Measurements from ENCODE around the gene TJAP1. TPM values are rescaled to one million over a fixed set of nuclear protein-coding genes. Genes with fewer than 3 reads are reported as not detected.

TJAP1 gene
- total and polyA plus RNA-seq, 4 donors = 21.7 to 29.5 (median 23.4) TPM

DNA sequence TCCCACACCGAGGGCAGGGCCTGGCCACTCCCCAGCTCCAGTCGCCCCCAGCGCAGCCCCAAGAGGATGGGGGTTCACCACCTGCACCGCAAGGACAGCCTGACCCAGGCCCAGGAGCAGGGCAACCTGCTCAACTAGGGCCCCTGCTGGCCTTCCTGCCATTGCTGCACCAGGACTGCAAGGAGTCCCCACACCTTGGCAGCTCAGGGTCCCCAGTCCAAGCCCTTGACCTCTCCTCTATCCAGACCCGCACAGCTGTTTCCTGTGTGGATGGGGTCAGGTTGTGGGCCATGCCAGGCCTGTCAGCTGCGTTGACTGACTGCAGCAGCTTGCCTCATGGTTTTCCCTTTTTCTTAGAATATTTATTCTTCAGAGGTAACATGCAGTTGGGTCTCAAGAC lies 28.3 kb downstream of the TJAP1 start:
- DNase-seq (no peak), ATAC-seq (ENCODE audit: insufficient read depth, low FRiP score) (no peak)
- no peak overlapping the region for H3K27ac ChIP-seq (ENCODE audit: low read depth in 1 of 2, low read length in 1 of 2)
- H3K9ac ChIP-seq (ENCODE audit: insufficient read depth in 1 of 2, low read length in 2 of 2) = no peak overlapping the region
- H3K36me3 ChIP-seq (ENCODE audit: control insufficient read depth in 4 of 4, insufficient read depth in 4 of 4, low read length in 4 of 4) = peaks cover 3 to 43% (median 11%) of the 10 kb centered on the region in 4 donors
- H3K27me3 ChIP-seq (ENCODE audit: control insufficient read depth in 3 of 3, insufficient read depth in 3 of 3, low read length in 2 of 3) = peaks cover 0 to 14% (median 5%) of the 10 kb centered on the region in 3 donors
- H3K4me1 ChIP-seq (ENCODE audit: control insufficient read depth in 5 of 5, insufficient read depth in 5 of 5, low read length in 5 of 5) = peaks cover 0 to 17% (median 5%) of the 10 kb centered on the region in 5 donors
- no peaks in the 10 kb centered on the region for H3K9me3 ChIP-seq (ENCODE audit: control insufficient read depth in 4 of 4, insufficient read depth in 3 of 4, low read length in 3 of 4)
- WGBS, 2 donors = 75 to 78% methylated on average over 6 of the region's 6 CpGs
- TF ChIP-seq, protein P1, sequence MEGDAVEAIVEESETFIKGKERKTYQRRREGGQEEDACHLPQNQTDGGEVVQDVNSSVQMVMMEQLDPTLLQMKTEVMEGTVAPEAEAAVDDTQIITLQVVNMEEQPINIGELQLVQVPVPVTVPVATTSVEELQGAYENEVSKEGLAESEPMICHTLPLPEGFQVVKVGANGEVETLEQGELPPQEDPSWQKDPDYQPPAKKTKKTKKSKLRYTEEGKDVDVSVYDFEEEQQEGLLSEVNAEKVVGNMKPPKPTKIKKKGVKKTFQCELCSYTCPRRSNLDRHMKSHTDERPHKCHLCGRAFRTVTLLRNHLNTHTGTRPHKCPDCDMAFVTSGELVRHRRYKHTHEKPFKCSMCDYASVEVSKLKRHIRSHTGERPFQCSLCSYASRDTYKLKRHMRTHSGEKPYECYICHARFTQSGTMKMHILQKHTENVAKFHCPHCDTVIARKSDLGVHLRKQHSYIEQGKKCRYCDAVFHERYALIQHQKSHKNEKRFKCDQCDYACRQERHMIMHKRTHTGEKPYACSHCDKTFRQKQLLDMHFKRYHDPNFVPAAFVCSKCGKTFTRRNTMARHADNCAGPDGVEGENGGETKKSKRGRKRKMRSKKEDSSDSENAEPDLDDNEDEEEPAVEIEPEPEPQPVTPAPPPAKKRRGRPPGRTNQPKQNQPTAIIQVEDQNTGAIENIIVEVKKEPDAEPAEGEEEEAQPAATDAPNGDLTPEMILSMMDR (IDR thresholded peaks at IDR 0.05; ENCODE audit: control extremely low read depth, extremely low read depth) = no peak
- H3K4me3 ChIP-seq = no peak overlapping the region

DNA sequence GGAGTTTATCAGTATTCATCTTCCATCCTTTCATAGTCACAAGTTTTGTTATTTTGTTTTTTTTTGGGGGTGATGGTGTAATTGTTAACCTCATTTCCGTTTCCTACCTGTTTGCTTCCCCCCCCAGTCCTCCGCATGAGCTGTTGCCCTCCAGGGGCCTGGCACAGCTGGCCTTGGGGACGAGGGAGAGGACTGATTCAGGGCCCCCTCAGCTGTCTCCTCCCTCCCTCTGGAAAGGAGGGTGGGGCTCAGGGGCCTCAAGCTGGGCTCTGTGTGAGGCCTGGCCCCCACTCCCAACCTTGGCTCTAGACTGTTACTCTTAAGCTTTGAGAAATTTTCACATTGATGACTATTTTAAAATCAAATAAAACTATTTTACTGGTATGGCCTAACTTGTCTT lies 28.8 kb downstream of the TJAP1 start:
- no peaks in the 10 kb centered on the region for H3K9me3 ChIP-seq (ENCODE audit: control insufficient read depth in 4 of 4, insufficient read depth in 3 of 4, low read length in 3 of 4)
- TF ChIP-seq, protein P1 (IDR thresholded peaks at IDR 0.05; ENCODE audit: control extremely low read depth, extremely low read depth) = no peak
- peaks cover 3 to 40% (median 9%) of the 10 kb centered on the region in 4 donors for H3K36me3 ChIP-seq (ENCODE audit: control insufficient read depth in 4 of 4, insufficient read depth in 4 of 4, low read length in 4 of 4)
- WGBS, 2 donors = 81 to 91% methylated on average over 3 of the region's 3 CpGs
- no peak for DNase-seq
- ATAC-seq (ENCODE audit: insufficient read depth, low FRiP score) = no peak
- H3K4me1 ChIP-seq (ENCODE audit: control insufficient read depth in 5 of 5, insufficient read depth in 5 of 5, low read length in 5 of 5) = peaks cover 0 to 17% (median 5%) of the 10 kb centered on the region in 5 donors
- H3K9ac ChIP-seq (ENCODE audit: insufficient read depth in 1 of 2, low read length in 2 of 2) = no peak overlapping the region
- no peak overlapping the region for H3K4me3 ChIP-seq
- H3K27me3 ChIP-seq (ENCODE audit: control insufficient read depth in 3 of 3, insufficient read depth in 3 of 3, low read length in 2 of 3) = peaks cover 0 to 14% (median 5%) of the 10 kb centered on the region in 3 donors
- H3K27ac ChIP-seq (ENCODE audit: low read depth in 1 of 2, low read length in 1 of 2) = no peak overlapping the region

DNA sequence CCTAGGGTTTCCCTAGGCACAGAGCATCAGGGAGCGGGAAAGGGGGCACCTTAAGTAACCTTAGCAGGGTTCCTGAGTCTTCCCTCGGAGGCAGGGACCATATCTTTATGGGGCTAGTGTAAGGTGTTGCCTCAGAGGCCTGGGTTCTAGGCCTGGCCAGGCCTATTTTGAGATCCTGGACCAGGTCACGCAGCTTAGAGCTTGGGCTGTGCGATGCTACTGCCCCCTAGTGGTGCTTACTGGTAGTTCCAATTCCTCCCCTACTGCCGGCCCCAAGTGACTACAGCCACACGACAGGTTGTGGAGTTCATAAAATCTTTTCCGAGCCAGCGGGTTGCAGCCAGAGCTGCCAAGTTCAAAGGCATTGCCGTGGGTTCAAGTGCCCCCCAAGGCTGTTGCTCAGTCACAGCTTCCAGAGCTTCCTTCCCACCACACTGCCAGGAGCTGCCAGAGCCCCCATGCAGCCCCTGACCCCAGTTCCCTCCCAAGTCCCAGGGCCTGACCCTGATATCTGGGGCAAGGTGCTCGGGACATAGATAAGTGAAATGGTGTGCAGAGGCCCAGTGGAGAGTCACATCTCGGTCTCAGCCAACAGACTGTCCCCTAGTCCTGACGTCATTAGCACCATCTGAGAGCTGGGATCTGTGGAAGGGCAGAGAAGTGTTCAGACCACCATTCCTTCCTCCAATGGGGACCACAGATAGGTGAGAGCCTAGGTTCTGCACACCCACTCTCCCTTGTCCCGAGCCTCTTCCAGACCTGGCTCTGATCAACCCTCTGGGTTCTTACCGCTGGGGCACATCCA lies 29.5 kb downstream of the TJAP1 start:
- H3K36me3 ChIP-seq (ENCODE audit: control insufficient read depth in 4 of 4, insufficient read depth in 4 of 4, low read length in 4 of 4) = peaks cover 3 to 41% (median 7%) of the 10 kb centered on the region in 4 donors
- peak; percentile 79 to 87 (median 83) for DNase-seq
- no peaks in the 10 kb centered on the region for H3K9me3 ChIP-seq (ENCODE audit: control insufficient read depth in 4 of 4, insufficient read depth in 3 of 4, low read length in 3 of 4)
- H3K4me1 ChIP-seq (ENCODE audit: control insufficient read depth in 5 of 5, insufficient read depth in 5 of 5, low read length in 5 of 5) = peaks cover 0 to 17% (median 5%) of the 10 kb centered on the region in 5 donors
- no peak overlapping the region for H3K9ac ChIP-seq (ENCODE audit: insufficient read depth in 1 of 2, low read length in 2 of 2)
- ATAC-seq (ENCODE audit: insufficient read depth, low FRiP score) = no peak
- 30 to 32% methylated on average over 14 of the region's 14 CpGs for WGBS, 2 donors
- TF ChIP-seq, protein P1 (IDR thresholded peaks at IDR 0.05; ENCODE audit: control extremely low read depth, extremely low read depth) = peak; percentile 95
- H3K27ac ChIP-seq (ENCODE audit: low read depth in 1 of 2, low read length in 1 of 2) = no peak overlapping the region
- no peak overlapping the region for H3K4me3 ChIP-seq
- peaks cover 0 to 14% (median 5%) of the 10 kb centered on the region in 3 donors for H3K27me3 ChIP-seq (ENCODE audit: control insufficient read depth in 3 of 3, insufficient read depth in 3 of 3, low read length in 2 of 3)

All from lung (tissue), 12 donors.